ENCODE results near the gene WASHC4.
"Not testable (repeated sequence)": the region's sequence is repeated elsewhere in the genome, so short reads cannot be mapped to it uniquely, and the experiment has no call there.

WASHC4 gene

GRCh38 chr12:105090361-105090760 is 17.2 kb upstream of the WASHC4 start:
- DNase-seq (ENCODE audit: low spot score) = no peak

DNA sequence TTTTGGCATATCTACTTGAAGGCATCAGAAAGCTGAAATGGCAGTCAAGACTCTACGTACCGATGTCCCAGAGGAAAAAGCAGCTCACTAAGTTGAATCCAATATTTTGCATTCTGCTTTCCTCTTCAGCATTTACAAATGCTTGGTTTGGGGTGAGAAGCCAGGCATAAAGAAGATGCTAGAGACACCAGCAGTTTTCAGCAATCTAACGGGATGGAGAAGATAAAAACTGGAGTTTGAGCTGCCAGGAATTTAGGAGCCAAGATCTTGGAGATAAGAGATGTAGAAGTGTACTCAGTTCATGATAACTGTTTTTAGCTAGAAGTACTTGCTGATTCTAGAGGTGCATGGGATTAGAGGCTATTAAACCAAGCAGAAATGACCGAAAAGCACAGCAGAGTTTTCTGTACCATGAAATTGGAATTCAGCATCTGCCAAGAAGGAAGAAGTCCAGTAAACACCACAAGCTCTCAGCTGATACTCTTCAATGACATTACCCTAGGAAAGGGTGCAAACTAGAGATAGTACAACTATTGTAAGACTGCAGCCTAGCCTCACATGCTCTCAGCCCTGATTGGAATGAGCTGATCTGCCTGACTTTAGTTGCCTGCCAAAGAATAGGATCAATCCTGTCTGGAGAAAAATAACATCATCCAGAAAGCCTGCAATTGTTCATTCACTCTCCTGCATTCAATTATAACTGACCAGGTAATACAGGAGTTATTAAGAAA is 15.9 kb upstream of the WASHC4 start:
- DNase-seq (ENCODE audit: low spot score) = no peak

DNA sequence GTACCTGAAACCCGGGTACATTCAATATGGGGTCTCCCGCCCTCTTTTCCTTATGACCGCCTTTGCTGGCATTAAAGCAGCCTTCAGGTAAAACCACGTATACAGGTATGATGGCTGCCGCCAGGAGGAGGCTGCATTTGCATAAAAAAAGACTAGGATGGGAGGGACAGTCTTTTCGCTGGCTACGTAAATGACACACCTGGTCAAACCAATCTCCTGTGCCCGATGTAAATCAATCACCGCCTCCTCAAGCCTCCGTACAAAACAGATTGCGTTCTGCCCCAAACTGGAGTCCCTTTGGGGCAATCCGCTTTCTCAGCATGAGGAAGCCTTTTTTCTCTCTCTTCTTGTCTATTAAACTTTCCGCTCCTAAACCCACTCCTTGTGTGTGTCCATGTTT is 15.2 kb upstream of the WASHC4 start:
- no peak for DNase-seq (ENCODE audit: low spot score)

DNA sequence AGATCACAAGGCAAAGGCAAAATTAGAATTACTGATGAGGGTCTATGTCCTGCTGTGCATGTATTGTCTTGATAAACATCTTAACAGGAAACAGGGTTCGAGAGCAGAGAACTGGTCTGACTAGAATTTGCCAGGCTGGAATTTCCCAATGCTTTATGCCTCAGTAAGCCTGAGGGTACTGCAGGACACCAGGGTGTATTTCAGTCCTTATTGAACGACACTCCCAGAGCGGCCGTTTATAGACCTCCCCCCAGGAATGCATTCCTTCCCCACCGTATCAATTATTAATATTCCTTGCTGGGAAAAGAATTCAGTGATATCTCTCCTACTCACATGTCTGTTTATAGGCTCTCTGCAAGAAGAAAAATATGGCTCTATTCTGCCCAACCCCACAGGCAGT is 12.2 kb upstream of the WASHC4 start:
- DNase-seq (ENCODE audit: low spot score) = not testable (repeated sequence)

- no peak for DNase-seq (ENCODE audit: low spot score)
These were observed 8.2 kb upstream of the WASHC4 start for GRCh38 chr12:105099356-105099755.

DNA sequence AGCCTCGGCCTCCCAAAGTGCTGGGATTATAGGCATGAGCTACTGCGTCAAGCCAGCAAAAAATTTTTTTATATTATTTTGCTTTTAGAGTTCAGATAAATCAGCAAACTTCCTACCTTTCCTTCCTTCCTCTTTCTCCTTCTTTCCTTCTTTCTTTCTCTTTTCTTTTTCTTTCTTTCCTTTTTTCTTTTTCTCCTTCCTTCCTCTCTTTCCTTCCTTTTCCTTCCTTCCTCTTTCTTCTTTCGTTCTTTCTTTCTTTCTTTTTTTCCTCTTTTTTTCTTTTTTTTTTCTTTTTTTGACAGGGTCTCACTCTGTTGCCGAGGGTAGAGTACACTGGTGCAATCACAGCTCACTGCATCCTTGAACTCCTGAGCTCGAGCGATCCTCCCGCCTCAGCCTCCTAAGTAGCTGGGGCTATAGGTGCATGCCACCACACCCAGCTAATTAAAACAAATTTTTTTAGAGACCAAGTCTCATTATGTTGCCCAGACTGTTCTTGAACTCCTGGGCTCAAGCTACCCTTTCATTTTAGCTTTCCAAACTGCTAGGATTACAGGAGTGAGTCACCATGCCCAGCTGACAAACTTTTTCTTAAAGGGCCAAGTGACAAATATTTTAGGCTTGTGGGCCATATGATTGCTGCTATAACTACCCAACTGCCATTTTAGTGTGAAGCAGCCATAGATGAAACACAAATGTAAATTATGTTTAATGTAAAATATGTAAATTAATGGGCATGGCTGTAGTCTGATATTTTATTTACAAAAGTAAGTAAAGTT is 7.1 kb upstream of the WASHC4 start:
- DNase-seq (ENCODE audit: low spot score) = no peak

- no peak for DNase-seq (ENCODE audit: low spot score)
These were observed 6.5 kb upstream of the WASHC4 start for GRCh38 chr12:105100998-105101397.

- no peak for DNase-seq (ENCODE audit: low spot score)
These were observed 4.9 kb upstream of the WASHC4 start for GRCh38 chr12:105102673-105103072.

DNA sequence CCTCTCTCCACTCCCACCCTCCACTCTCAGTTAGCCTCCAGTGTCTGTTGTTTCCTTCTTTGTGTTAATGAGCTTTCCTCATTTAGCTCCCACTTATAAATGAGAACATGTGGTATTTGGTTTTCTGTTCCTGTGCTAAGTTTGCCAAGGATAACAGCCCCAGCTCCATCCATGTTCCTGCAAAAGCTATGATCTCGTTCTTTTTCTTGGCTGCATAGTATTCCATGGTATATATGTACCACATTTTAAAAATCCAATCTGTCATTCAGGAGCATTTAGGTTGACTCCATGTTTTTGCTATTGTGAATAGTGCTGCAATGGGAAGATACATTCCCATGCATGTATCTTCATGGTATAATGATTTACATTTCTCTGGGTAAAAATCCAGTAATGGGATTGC is 2.8 kb upstream of the WASHC4 start:
- no peak for DNase-seq (ENCODE audit: low spot score)

DNA sequence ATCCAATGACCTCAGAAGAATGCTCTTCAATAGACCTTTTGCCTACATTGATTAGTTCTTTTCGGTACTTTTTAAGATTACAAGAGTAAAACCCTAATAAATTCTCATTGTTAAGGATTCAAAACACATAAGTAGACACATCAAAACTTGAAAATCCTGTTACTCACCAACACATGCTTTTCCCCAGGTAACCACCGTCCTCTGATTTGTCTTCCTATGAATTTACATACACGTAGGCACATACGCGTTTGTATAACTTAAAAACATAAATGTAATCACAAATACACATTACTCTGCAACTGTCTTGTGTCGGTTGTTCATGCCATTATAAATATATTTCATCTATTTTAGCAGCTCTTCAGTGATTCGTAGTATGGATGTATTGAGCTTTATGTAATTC is 910 bp upstream of the WASHC4 start:
- no peak for DNase-seq (ENCODE audit: low spot score)

- DNase-seq (ENCODE audit: low spot score) = no peak
These were observed 399 bp upstream of the WASHC4 start for GRCh38 chr12:105107171-105107493.

DNA sequence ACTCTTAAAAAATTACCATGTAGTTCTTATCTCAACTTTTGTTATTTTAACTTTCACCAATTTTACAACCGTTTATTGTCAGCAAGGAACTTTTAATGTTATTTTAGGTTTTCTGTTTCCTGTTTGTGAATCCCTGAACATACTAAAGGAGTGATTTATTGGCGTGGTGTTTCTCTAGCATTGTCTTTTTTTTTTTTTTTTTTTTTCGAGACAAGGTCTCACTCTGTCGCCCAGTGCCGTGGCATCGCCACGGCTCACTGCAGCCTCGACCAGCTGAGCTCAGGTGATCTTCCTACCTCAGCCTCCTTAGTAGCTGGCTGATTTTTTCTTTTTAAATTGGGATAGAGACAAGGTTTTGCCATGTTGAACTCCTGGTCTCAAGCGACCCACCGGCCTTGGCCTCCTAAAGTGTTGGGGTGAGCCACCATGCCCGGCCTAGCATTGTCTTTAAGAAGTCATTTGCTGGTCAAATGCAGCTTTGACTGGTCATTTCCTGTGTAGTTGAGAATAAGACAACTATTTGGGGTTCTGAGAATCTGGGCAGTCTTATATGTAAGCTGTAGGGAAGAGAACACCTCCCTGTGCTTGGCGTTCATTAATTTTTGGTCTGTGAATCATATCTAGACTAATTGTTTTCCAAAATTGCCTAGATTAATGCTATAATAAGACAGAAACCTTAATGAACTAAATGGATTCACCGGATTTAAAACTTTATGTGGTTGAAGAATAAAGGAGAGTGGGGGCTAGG is 2.1 kb downstream of the WASHC4 start:
- no peak for DNase-seq (ENCODE audit: low spot score)

- DNase-seq (ENCODE audit: low spot score) = no peak
These were observed 3.3 kb downstream of the WASHC4 start for GRCh38 chr12:105110851-105111250.

DNA sequence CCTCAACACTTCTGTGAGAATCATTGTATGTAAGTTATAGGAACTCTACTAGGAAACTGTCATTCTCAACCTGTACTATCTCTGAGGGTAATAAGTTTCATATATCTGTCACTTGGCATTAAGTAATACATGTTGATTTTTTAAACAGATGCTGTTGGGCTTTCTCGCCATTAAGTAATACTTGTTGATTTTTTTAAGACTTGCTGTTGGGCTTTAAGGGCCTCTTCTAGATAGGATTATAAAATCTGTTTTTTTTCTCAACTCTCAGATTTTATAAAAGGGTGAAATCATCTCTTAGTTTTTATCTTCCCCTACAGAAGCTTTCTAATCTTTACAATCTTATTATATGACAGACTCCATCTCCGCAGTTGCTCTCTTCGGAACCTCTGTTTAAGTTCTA is 5.6 kb downstream of the WASHC4 start:
- DNase-seq (ENCODE audit: low spot score) = no peak

GRCh38 chr12:105116969-105117368 is 9.4 kb downstream of the WASHC4 start:
- DNase-seq (ENCODE audit: low spot score) = no peak

DNA sequence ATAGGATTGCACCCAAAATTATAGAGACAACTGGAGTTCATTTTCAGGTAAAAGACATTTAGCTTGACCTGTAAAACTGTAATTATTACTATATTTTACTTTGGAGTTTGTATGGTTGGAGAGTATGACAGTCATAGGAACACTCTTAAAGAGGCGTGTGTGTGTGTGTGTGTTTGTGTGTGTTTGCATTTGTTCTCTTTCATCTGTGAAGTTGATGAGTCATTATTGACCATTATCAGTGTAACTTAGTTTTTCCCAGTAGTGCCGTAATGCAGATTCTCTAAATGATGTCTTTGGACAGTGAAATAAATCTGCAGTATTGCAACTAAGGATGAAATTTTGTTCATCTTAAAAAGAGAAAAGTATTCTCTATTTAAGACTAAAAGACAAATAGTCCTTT is 13.0 kb downstream of the WASHC4 start:
- DNase-seq (ENCODE audit: low spot score) = no peak

GRCh38 chr12:105138248-105138647 is 30.7 kb downstream of the WASHC4 start:
- no peak for DNase-seq (ENCODE audit: low spot score)

DNA sequence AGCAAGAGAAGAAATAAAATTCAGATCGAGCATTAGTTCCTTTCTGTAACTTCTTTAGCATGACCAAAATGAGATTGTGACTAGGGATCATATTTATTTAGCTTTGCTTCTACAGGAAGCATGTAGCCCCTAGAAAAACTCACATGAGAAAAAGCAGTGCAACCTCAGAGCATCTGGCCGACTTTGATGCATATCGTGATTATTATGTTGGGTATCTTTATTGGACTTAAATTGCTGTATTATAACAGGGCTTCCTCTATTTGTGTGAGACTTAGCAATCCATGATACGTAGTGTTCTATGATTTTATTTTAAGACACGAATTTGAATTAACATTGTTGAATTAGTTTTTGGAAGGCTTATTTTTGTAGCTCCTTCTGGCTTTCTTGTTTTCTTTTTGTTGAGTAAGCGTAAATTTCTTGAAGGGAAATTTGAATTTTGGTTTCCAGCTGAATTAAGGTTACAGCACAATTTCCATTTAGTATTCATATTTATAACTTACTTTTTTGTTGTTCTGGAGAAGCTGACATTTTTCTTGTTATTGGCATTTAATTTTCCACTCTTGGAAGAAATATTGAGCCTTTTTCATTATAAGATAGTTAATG is 33.9 kb downstream of the WASHC4 start:
- DNase-seq (ENCODE audit: low spot score) = no peak

GRCh38 chr12:105142259-105142658 is 34.7 kb downstream of the WASHC4 start:
- DNase-seq (ENCODE audit: low spot score) = no peak

DNA sequence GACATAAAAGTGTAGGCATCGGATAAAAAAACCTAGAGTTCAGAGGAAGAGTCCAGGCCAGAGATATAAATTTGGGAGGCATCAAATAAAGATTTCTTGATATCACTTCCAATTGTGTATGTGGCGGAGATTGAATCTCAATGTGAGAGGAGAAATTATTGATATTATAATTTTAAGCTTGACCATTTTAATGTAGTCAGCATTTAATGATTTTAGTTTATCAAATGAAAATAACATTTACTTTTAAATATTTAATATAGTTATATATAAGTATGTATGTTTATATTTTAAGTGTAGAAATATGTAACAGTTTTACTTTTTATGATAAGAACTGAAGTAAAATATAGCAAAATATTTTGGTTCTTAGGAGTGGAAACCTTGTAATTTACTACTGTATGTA is 48.7 kb downstream of the WASHC4 start:
- DNase-seq (ENCODE audit: low spot score) = no peak

DNA sequence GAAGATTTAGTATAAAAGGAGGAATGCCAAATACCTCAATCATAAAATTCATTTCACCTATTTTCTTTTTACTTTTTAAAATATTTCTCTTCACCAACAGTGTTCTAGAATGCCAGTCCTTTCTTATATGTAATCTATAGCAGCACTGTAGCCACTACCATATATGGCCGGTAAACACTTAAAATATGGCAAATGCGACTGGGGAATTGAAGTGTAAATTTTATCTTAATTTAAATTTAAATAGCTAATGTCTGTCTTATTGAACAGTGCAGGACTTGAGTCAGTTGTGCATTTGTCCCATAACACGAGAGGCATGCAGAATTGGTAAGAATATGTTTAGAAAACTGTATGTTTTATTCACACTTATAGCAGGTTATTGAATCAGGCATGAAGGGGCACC is 50.1 kb downstream of the WASHC4 start:
- DNase-seq (ENCODE audit: low spot score) = no peak

DNA sequence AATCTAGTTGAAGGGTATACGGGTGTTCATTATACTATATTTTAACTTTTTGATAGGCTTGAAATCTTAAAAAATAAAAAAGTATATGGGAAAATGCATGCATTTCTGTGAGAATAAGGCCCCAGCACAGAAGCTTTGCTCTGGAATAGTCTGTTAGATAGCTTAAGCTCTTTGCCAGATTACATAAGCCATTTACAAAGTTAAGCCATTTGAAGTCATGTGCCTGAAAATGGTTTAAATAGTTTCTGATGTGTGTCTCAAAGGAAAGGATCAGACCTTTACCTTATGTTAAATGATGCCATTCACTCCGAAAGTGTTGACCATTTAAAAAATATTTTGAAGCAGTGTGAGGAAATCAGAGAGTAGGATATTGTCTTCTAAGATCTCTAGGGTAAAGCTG is 51.3 kb downstream of the WASHC4 start:
- no peak for DNase-seq (ENCODE audit: low spot score)

DNA sequence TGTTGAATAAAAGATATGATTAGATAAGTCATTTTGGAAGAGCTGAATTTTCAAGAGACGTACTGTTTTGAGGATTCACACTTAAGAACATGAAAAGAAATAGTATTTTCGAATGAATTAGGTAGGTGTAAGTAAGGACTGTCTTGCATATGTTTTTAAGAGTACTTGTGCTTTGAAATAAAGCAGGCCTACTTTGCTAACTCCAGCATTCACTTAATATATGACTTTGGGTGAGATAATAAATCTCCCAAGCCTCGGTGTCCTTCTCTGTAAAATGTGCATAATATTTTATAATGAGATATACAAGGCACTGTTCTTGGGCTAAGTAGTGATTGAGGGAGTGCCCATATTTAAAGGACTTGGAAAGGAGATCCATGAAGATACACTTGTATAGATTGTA is 54.6 kb downstream of the WASHC4 start:
- no peak for DNase-seq (ENCODE audit: low spot score)

Measured in CD4-positive, alpha-beta T cell treated with Interleukin-15 for 4 hours (primary cell).